Naive thymus-derived CD4-positive, alpha-beta T cell (primary cell): ENCODE data around the gene EXOSC9. TPM values are rescaled to one million over a fixed set of nuclear protein-coding genes. Genes with fewer than 3 reads are reported as not detected.

ENCODE experiments used
- ATAC-seq: fragments of 150-1000 bp; cut with Tn5 transposase; 2 replicates; pipeline ENCODE4 v1.10.0; 2021; ENCODE audit warnings: mild to moderate bottlenecking, moderate library complexity
- CTCF ChIA-PET: fragments of 350-600 bp; sonication (Branson Sonifier 250); formaldehyde crosslinking; loops from one replicate; lab custom pipeline; 2021; ENCODE audit warnings: antibody characterized with exemption; lab: Charles Lee
- POLR2A ChIA-PET: fragments of 350-600 bp; sonication (Branson Sonifier 250); formaldehyde crosslinking; loops from one replicate; lab custom pipeline; 2021; ENCODE audit warnings: antibody characterized with exemption, inconsistent platforms; lab: Charles Lee
- DNase-seq, 9 donors: peaks; one replicate each; pipeline versions ENCODE4 v3.0.0 to v3.0.0-alpha.2; 2020 to 2022; ENCODE audit warnings: mixed read lengths in 1 of 9
- H3K27ac ChIP-seq: one replicate; pipeline ENCODE4 v1.7.0; 2013; ENCODE audit warnings: mild to moderate bottlenecking, low read depth, low read length, moderate library complexity
- H3K27me3 ChIP-seq, 2 donors: one replicate each; pipeline ENCODE4 v1.7.0; 2013; ENCODE audit warnings: low read length in 2 of 2, mild to moderate bottlenecking in 2 of 2, moderate library complexity in 2 of 2; ENCODE audit not compliant: control insufficient read depth in 2 of 2, insufficient read depth in 2 of 2
- H3K36me3 ChIP-seq, 3 experiments: 1 replicate in 2 of 3; 2 replicates in 1 of 3; pipeline ENCODE4 v1.7.0; 2013; ENCODE audit warnings: low read length in 3 of 3, mild to moderate bottlenecking in 3 of 3, moderate library complexity in 1 of 3; ENCODE audit not compliant: insufficient read depth in 3 of 3, control insufficient read depth in 2 of 3
- H3K4me1 ChIP-seq, 2 donors: one replicate each; pipeline ENCODE4 v1.7.0; 2013; ENCODE audit warnings: low read length in 2 of 2, mild to moderate bottlenecking in 2 of 2, moderate library complexity in 1 of 2; ENCODE audit not compliant: control insufficient read depth in 2 of 2, insufficient read depth in 2 of 2
- H3K4me3 ChIP-seq: 2 replicates; pipeline ENCODE4 v1.7.0; 2013; ENCODE audit warnings: mild to moderate bottlenecking, low read length
- H3K9me3 ChIP-seq, 3 experiments: 1 replicate in 2 of 3; 2 replicates in 1 of 3; pipeline ENCODE4 v1.7.0; 2013; ENCODE audit warnings: low read length in 3 of 3; ENCODE audit not compliant: control insufficient read depth in 2 of 3
- H3K27ac Mint-ChIP-seq, 9 donors: one replicate each; pipeline ENCODE4 v1.8.0; 2020 to 2022; ENCODE audit warnings: mixed read lengths in 9 of 9, mild to moderate bottlenecking in 8 of 9, moderate library complexity in 5 of 9, inconsistent platforms in 2 of 9
- H3K27me3 Mint-ChIP-seq, 5 donors: one replicate each; pipeline ENCODE4 v1.8.0; 2021 to 2022; ENCODE audit warnings: mixed read lengths in 5 of 5, mild to moderate bottlenecking in 1 of 5
- H3K36me3 Mint-ChIP-seq, 5 donors: one replicate each; pipeline ENCODE4 v1.8.0; 2020 to 2022; ENCODE audit warnings: mixed read lengths in 5 of 5, mild to moderate bottlenecking in 3 of 5, inconsistent platforms in 1 of 5
- H3K4me1 Mint-ChIP-seq, 7 donors: one replicate each; pipeline ENCODE4 v1.8.0; 2020 to 2022; ENCODE audit warnings: mixed read lengths in 7 of 7, mild to moderate bottlenecking in 3 of 7, inconsistent platforms in 1 of 7
- H3K4me3 Mint-ChIP-seq, 10 donors: one replicate each; pipeline ENCODE4 v1.8.0; 2020 to 2022; ENCODE audit warnings: mild to moderate bottlenecking in 10 of 10, mixed read lengths in 10 of 10, moderate library complexity in 6 of 10, inconsistent platforms in 2 of 10
- H3K9me3 Mint-ChIP-seq, 11 donors: one replicate each; pipeline ENCODE4 v1.8.0; 2020 to 2022; ENCODE audit warnings: mixed read lengths in 11 of 11, mild to moderate bottlenecking in 4 of 11, inconsistent platforms in 1 of 11, moderate library complexity in 1 of 11
- intact Hi-C, 2 donors: fragments of 100-400 bp; cut with micrococcal nuclease; formaldehyde crosslinking; loops; one replicate each; pipeline ENCODE4 v1.15.1; 2023
- polyA plus RNA-seq, 2 donors: library from polyadenylated mRNA; unstranded; fragments of 300-500 nt; fragmentation: Illumina TruSeq; gene quantifications; one replicate each; pipeline ENCODE4 v1.2.3, GENCODE V29; 2021
- total RNA-seq, 6 experiments: library from RNA in 5 of 6; stranded (reverse) in 5 of 6; gene quantifications; 1 replicate in 5 of 6; 2 replicates in 1 of 6; pipeline ENCODE4 v1.2.3 and lab custom pipeline; 2021 to 2026

Gene EXOSC9
- total and polyA plus RNA-seq, 7 experiments from 2014 or later: 36.8 to 55.0 (median 43.7) TPM

DNA sequence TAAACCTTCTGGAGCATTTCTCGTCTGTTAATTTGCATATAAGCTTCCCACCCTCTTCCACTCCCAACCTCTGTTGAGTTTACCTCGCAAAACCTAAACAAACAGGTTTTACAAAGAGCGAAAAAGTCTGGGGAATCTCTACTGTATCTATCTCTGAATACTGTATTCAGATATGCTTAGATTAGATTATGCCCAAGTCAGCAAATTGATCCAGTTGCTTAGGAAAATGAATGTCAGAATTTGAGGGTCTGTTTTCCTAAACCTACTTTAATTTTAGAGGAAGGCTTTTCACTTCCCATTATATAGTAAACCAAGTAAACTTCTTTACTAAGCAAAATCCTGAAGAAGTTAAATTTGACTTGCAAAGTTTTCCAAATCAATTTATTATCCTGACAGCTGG lies 15.9 kb downstream of the EXOSC9 start:
- Mint-ChIP-seq H3K4me3 (no peak overlapping the region), H3K9me3 (no peaks in the 10 kb centered on the region), H3K27ac (no peak overlapping the region), H3K36me3 (peaks cover 0 to 29% (median 6%) of the 10 kb centered on the region in 5 donors), H3K4me1 (peaks cover 0 to 61% (median 0%) of the 10 kb centered on the region in 7 donors), H3K27me3 (no peaks in the 10 kb centered on the region)
- DNase-seq (no peak), ATAC-seq (no peak)
- ChIA-PET POLR2A (interaction anchor here (1.7 to 1.8 kb wide), 2 partner anchors 16 to 17 kb away, joined by 5 to 7 read pairs; partner anchors contain the start of gene EXOSC9), CTCF (no interaction called here)
- H3K27me3 ChIP-seq: no peaks in the 10 kb centered on the region
- no peak overlapping the region for H3K27ac ChIP-seq
- no peaks in the 10 kb centered on the region for H3K4me1 ChIP-seq
- intact Hi-C loops: no loop called here
- no peaks in the 10 kb centered on the region for H3K9me3 ChIP-seq
- no peak overlapping the region for H3K4me3 ChIP-seq
- H3K36me3 ChIP-seq: peaks cover 12 to 44% (median 15%) of the 10 kb centered on the region in 3 experiments

DNA sequence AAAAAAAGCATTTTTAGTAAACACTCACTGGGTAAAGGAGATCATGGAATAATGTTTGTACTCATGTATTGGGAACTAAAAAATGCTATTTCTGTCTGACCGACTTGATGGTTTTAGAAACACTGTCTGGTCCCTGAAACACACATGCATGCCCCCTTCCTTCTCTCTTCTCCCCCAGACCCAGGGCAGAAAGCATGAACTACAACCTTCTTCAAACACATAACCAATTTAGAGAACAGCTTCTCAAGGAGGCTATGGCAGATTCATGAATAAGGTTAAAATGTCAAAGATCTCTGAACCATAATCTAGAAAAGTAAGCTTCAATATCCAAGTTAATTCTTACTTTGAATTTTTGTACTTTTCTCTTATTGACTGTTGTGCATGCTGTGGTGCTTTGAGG lies 16.6 kb downstream of the EXOSC9 start:
- DNase-seq: no peak
- Histone ChIP-seq H3K4me1 (peaks cover 0 to 6% of the 10 kb centered on the region in 2 donors), H3K27ac (no peak overlapping the region), H3K27me3 (no peaks in the 10 kb centered on the region), H3K9me3 (no peaks in the 10 kb centered on the region), H3K36me3 (peaks cover 10 to 39% (median 15%) of the 10 kb centered on the region in 3 experiments), H3K4me3 (no peak overlapping the region)
- ChIA-PET POLR2A (no interaction called here), CTCF (no interaction called here)
- Mint-ChIP-seq H3K4me1 (peaks cover 0 to 67% (median 6%) of the 10 kb centered on the region in 7 donors), H3K9me3 (no peaks in the 10 kb centered on the region), H3K27me3 (no peaks in the 10 kb centered on the region), H3K27ac (peak overlapping the region in 5 of 9 donors; percentile 25 to 60 (median 41)), H3K4me3 (no peak overlapping the region), H3K36me3 (peaks cover 0 to 33% (median 5%) of the 10 kb centered on the region in 5 donors)
- intact Hi-C loops: no loop called here
- ATAC-seq: no peak

DNA sequence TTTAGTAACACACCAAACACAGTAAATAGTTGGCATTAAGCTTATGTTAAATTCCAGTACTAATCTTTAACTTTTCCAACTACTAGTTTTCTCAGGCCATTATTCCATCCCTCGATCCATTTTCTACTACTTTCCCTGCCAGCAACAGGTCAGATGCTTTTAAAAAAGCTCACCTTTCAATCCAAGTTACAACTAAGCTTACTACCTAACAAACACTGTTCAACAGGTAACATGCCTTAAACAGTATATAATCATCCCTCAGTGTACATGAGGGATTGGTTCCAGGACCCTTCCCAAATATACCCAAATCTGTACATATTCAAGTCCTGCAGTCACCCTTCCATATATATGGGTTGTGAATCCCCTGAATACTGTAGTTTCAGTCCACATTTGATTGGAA lies 17.1 kb downstream of the EXOSC9 start:
- intact Hi-C loops: no loop called here
- Mint-ChIP-seq H3K36me3 (peaks cover 0 to 31% (median 5%) of the 10 kb centered on the region in 5 donors), H3K4me1 (peaks cover 0 to 67% (median 10%) of the 10 kb centered on the region in 7 donors), H3K27me3 (no peaks in the 10 kb centered on the region), H3K9me3 (no peaks in the 10 kb centered on the region), H3K4me3 (no peak overlapping the region), H3K27ac (peak overlapping the region in 3 of 9 donors; percentile 41 to 65 (median 48))
- ATAC-seq (no peak), DNase-seq (no peak)
- ChIA-PET POLR2A (no interaction called here), CTCF (no interaction called here)
- Histone ChIP-seq H3K27me3 (no peaks in the 10 kb centered on the region), H3K4me3 (no peak overlapping the region), H3K9me3 (no peaks in the 10 kb centered on the region), H3K36me3 (peaks cover 5 to 34% (median 15%) of the 10 kb centered on the region in 3 experiments), H3K27ac (no peak overlapping the region), H3K4me1 (peaks cover 0 to 6% of the 10 kb centered on the region in 2 donors)

DNA sequence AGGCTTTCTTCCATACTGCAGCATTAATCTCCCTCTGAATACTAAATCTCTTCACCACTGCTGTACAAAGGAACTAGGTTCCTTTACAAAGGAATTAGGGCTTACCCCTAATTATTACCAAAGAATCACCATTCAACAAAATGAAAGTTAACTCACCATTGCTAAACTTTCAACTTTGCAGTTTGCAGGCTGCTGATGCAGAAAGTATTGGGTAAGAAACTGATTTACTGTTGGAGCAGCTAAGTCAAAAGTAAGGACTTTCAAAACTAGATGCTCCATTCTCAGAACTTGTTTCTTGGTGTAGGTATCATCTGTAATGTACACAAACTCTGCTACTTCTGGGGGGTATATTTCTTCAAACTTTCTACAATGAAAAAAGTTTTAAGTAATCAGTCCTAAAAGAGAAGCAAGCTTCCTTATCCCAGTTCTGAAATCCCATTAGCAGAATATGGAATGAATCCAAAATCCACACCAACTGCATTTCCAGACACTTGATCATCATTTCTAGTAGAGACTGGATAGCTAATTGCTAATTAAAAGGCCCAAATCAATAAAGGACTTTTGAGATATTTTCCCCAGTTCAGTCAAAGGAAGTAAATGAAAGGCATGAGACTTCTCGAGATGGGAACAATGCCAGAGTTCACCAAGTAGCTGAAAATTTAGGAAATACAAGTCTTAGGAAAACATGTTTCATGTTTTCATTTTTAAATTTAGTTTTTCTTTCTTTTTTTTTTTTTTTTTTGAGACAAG lies 18.3 kb downstream of the EXOSC9 start:
- intact Hi-C loops: no loop called here
- H3K4me1 Mint-ChIP-seq: peaks cover 4 to 69% (median 12%) of the 10 kb centered on the region in 7 donors
- H3K4me3 ChIP-seq: no peak overlapping the region
- no peak for ATAC-seq
- H3K27ac Mint-ChIP-seq: peak overlapping the region in 4 of 9 donors; percentile 3 to 61 (median 44)
- H3K4me1 ChIP-seq: peaks cover 0 to 9% of the 10 kb centered on the region in 2 donors
- H3K9me3 Mint-ChIP-seq: no peaks in the 10 kb centered on the region
- CTCF ChIA-PET: no interaction called here
- H3K27ac ChIP-seq: no peak overlapping the region
- peaks cover 0 to 27% (median 5%) of the 10 kb centered on the region in 5 donors for H3K36me3 Mint-ChIP-seq
- no peaks in the 10 kb centered on the region for H3K27me3 ChIP-seq
- no peak for DNase-seq
- H3K27me3 Mint-ChIP-seq: peaks cover 0 to 3% (median 0%) of the 10 kb centered on the region in 5 donors
- H3K36me3 ChIP-seq: peaks cover 0 to 27% (median 15%) of the 10 kb centered on the region in 3 experiments
- H3K4me3 Mint-ChIP-seq: peak overlapping the region in 1 of 10 donors; percentile 44
- POLR2A ChIA-PET: interaction anchor here (1.1 kb wide), 1 partner anchor 12 kb away, joined by 3 read pairs; no protein-coding TSS in a partner anchor
- no peaks in the 10 kb centered on the region for H3K9me3 ChIP-seq

DNA sequence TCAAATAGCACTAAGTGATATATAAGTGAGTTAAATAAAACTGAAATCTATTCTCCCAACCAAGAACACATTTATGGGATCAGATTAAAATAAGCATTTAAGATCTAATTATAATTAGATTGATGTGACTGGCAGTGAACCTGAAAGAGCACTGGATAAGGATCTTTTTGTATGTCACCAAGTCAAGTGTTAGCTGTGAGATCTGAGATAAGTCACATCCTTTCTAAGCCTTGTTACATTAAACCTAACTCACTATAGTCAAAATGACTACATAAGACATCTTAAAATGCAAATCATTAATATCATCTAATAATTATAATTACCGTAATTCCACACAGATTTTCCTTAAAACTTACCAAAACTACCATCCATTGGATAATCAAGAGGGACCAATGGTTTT lies 20.9 kb downstream of the EXOSC9 start:
- Histone ChIP-seq H3K4me1 (peaks cover 0 to 9% of the 10 kb centered on the region in 2 donors), H3K4me3 (no peak overlapping the region), H3K9me3 (no peaks in the 10 kb centered on the region), H3K27me3 (no peaks in the 10 kb centered on the region), H3K36me3 (peaks cover 0 to 2% (median 0%) of the 10 kb centered on the region in 3 experiments), H3K27ac (no peak overlapping the region)
- H3K27me3 Mint-ChIP-seq: peaks cover 0 to 3% (median 0%) of the 10 kb centered on the region in 5 donors
- ATAC-seq (no peak), DNase-seq (no peak)
- no peaks in the 10 kb centered on the region for H3K9me3 Mint-ChIP-seq
- H3K27ac Mint-ChIP-seq: peak overlapping the region in 1 of 9 donors; percentile 96
- H3K4me1 Mint-ChIP-seq: peaks cover 4 to 57% (median 12%) of the 10 kb centered on the region in 7 donors
- peaks cover 0 to 25% (median 0%) of the 10 kb centered on the region in 5 donors for H3K36me3 Mint-ChIP-seq
- ChIA-PET POLR2A (interaction anchor here (4.6 kb wide), 1 partner anchor 21 kb away, joined by 41 read pairs; the partner anchor contains the start of gene EXOSC9), CTCF (no interaction called here)
- H3K4me3 Mint-ChIP-seq: peak overlapping the region in 8 of 10 donors; percentile 85 to 100 (median 94)
- intact Hi-C loops: loop anchor here (2.0 to 5.0 kb wide), 5 partner anchors 125 to 757 kb away; partner anchors contain the start of genes ANXA5 (in 2 of the 2) and BLTP1 (in 1 of the 2)

DNA sequence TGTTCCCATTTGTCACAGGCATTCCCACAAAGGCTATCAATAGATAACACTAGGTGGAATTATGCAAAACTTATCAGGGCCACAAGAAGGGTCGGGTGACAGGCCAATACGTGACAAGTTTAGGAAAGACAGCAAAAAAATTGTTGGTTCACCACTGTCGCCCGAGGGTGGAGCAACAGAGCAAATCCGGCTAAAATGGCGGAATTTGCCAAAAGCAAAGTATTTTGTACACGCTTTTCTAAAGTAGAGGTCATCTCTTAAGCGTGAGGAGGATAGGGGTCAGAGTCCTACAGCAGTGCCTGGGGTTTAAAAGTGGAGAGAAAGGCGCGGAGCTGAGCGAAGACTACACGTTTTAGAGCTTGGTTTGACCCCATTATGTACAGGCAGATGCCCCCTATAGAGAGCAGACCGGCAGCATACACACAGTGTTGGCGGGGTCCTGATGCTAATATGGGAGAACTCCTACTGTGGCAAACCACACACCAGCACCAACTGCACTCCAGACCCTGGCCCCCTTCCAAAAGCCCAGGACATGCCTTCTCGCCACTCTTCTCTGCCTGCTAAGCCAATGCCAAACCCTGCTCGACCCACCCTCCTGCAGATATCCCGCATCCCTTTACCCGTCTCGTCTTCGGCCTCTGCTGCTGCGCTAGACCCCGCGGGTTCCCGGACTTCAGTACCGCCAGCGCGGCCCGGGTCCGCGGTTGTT lies 21.8 kb downstream of the EXOSC9 start:
- ATAC-seq: no peak
- H3K27me3 Mint-ChIP-seq: peaks cover 0 to 3% (median 0%) of the 10 kb centered on the region in 5 donors
- peaks cover 4 to 51% (median 12%) of the 10 kb centered on the region in 7 donors for H3K4me1 Mint-ChIP-seq
- Histone ChIP-seq H3K4me1 (peaks cover 0 to 9% of the 10 kb centered on the region in 2 donors), H3K27me3 (no peaks in the 10 kb centered on the region), H3K4me3 (peak overlapping the region; percentile 85), H3K9me3 (no peaks in the 10 kb centered on the region), H3K36me3 (no peaks in the 10 kb centered on the region), H3K27ac (peak overlapping the region; percentile 7)
- peak overlapping the region; percentile 85 to 100 (median 92) for H3K4me3 Mint-ChIP-seq
- H3K36me3 Mint-ChIP-seq: peaks cover 0 to 23% (median 0%) of the 10 kb centered on the region in 5 donors
- intact Hi-C loops: loop anchor here (1.0 to 5.0 kb wide), 9 partner anchors 22 to 1100 kb away; partner anchors contain the start of genes ANXA5 (in 2 of the 2), BBS12 (in 1 of the 2), BBS7 (in 1 of the 2) and BLTP1 (in 1 of the 2)
- CTCF ChIA-PET: no interaction called here
- H3K27ac Mint-ChIP-seq: peak overlapping the region in 6 of 9 donors; percentile 1 to 97 (median 64)
- POLR2A ChIA-PET: interaction anchor here (4.6 kb wide), 1 partner anchor 22 kb away, joined by 41 read pairs; the partner anchor contains the start of gene EXOSC9
- DNase-seq: peak in 4 of 9 donors; percentile 14 to 30 (median 22)
- no peaks in the 10 kb centered on the region for H3K9me3 Mint-ChIP-seq
